Dendritic cell treated with granulocyte-macrophage colony-stimulating factor and Interleukin-4, amounts not matched to agents 40 ng/mL and 50 ng/mL, for 4 days (primary cell): ENCODE results near the gene PRKCZ.
A peak's percentile ranks its signal among the peaks of the same experiment; 100 is the strongest.

Source experiments
- H3K27ac Mint-ChIP-seq: one replicate; pipeline ENCODE4 v1.8.0; 2022; ENCODE audit warnings: mild to moderate bottlenecking, mixed read lengths
- H3K27me3 Mint-ChIP-seq: one replicate; pipeline ENCODE4 v1.8.0; 2022; ENCODE audit warnings: mild to moderate bottlenecking, mixed read lengths
- H3K36me3 Mint-ChIP-seq: one replicate; pipeline ENCODE4 v1.8.0; 2022; ENCODE audit warnings: low read depth, mixed read lengths
- H3K4me1 Mint-ChIP-seq: one replicate; pipeline ENCODE4 v1.8.0; 2022; ENCODE audit warnings: low read depth, mixed read lengths
- H3K4me3 Mint-ChIP-seq: one replicate; pipeline ENCODE4 v1.8.0; 2022; ENCODE audit warnings: mild to moderate bottlenecking, moderate library complexity, mixed read lengths
- H3K9me3 Mint-ChIP-seq: one replicate; pipeline ENCODE4 v1.8.0; 2022; ENCODE audit warnings: mixed read lengths
- intact Hi-C: fragments of 100-400 bp; cut with micrococcal nuclease; formaldehyde crosslinking; loops from one replicate; pipeline ENCODE4 v1.15.0; 2022

Gene PRKCZ

DNA sequence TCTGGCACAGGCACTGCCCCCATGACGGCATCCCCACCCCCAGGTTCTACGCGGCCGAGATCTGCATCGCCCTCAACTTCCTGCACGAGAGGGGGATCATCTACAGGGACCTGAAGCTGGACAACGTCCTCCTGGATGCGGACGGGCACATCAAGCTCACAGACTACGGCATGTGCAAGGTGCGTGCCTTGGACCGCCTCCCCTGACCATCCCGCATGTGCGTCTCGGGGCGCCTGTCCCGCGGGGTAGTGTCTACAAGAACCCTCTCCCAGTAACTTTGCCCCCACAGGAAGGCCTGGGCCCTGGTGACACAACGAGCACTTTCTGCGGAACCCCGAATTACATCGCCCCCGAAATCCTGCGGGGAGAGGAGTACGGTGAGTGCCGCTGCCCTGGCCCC lies 121.8 kb downstream of the PRKCZ start:
- Mint-ChIP-seq H3K9me3 (no peaks in the 10 kb centered on the region), H3K36me3 (no peaks in the 10 kb centered on the region), H3K4me1 (peaks cover 8% of the 10 kb centered on the region), H3K27ac (no peak overlapping the region), H3K4me3 (no peak overlapping the region), H3K27me3 (peaks cover 9% of the 10 kb centered on the region)
- intact Hi-C loops: loop anchor here (10.0 kb wide), 1 partner anchor 77 kb away; no protein-coding TSS in a partner anchor

DNA sequence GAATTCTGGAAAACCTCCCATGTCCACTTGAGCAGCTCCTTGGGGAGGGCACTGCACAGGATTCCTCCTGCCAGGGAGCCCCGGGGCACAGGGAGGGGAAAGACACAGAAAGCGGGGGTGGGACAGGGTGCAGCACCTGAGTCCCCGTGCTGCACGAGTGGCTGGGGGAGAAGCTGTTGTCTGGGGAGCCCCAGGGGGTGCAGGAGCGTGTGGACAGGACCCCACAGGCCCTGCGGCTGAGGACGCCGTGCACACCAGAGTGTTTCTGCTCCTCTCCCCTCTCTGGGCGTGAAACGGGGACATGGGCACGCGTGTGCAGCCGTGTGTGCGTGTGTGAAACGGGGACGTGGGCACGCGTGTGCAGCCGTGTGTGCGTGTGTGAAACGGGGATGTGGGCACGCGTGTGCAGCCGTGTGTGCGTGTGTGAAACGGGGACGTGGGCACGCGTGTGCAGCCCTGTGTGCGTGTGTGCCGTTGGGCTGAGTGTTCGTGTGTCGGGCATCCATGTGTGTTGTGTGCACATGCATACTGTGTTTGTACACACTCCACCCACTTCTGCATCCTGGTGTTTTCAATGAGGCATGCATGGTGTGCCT lies 122.4 kb downstream of the PRKCZ start:
- intact Hi-C loops: loop anchor here (10.0 kb wide), 1 partner anchor 78 kb away; no protein-coding TSS in a partner anchor
- H3K4me1 Mint-ChIP-seq: peaks cover 8% of the 10 kb centered on the region
- H3K36me3 Mint-ChIP-seq: no peaks in the 10 kb centered on the region
- no peak overlapping the region for H3K27ac Mint-ChIP-seq
- H3K27me3 Mint-ChIP-seq: peaks cover 9% of the 10 kb centered on the region
- H3K9me3 Mint-ChIP-seq: no peaks in the 10 kb centered on the region
- no peak overlapping the region for H3K4me3 Mint-ChIP-seq

DNA sequence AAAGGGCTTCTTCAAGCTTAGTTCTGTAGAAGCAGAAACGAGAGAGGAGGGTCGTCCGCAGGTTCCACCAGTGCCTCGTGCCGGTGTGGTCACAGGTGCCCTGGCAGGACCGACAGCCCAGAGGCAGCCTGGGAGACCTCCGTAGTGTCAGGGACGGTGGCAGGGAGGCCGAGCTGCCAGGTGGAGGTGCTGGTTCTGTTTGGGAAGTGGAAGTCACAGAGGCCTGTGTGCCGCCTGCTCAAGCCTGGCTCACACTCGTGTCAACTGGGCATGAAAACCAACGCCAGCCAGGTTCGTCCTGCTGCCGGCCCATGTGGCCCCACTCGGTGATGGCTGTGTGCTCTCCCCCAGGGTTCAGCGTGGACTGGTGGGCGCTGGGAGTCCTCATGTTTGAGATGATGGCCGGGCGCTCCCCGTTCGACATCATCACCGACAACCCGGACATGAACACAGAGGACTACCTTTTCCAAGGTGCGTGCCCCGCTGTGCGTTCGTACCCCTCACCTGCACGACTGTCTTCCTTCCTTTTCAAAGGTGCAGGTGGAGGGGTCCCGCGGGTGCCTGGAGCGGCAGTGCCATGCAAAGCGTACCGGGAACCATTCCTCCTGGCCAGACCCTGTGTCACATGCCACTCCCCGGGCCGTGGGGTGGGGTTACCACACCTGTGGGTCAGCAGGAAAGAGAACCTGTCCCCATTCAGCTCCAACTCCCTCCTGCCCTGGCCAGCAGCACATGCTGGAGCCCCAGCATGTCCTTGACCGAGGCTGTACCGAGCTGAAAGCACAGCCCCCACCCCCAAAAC lies 123.5 kb downstream of the PRKCZ start:
- Mint-ChIP-seq H3K27ac (peak overlapping the region; percentile 31), H3K4me3 (no peak overlapping the region), H3K36me3 (no peaks in the 10 kb centered on the region), H3K27me3 (peaks cover 9% of the 10 kb centered on the region), H3K9me3 (no peaks in the 10 kb centered on the region), H3K4me1 (peaks cover 8% of the 10 kb centered on the region)
- intact Hi-C loops: loop anchor here (10.0 kb wide), 1 partner anchor 79 kb away; no protein-coding TSS in a partner anchor

- H3K27me3 Mint-ChIP-seq: peaks cover 9% of the 10 kb centered on the region
- H3K36me3 Mint-ChIP-seq: no peaks in the 10 kb centered on the region
- intact Hi-C loops: loop anchor here (10.0 kb wide), 1 partner anchor 80 kb away; no protein-coding TSS in a partner anchor
- H3K9me3 Mint-ChIP-seq: no peaks in the 10 kb centered on the region
- H3K27ac Mint-ChIP-seq: peak overlapping the region; percentile 31
- H3K4me1 Mint-ChIP-seq: peaks cover 8% of the 10 kb centered on the region
- H3K4me3 Mint-ChIP-seq: peak overlapping the region; percentile 56
These were observed 124.3 kb downstream of the PRKCZ start for GRCh38 chr1:2174348-2175054.

- intact Hi-C loops: loop anchor here (10.0 kb wide), 1 partner anchor 80 kb away; no protein-coding TSS in a partner anchor
- peaks cover 11% of the 10 kb centered on the region for H3K27me3 Mint-ChIP-seq
- H3K9me3 Mint-ChIP-seq: no peaks in the 10 kb centered on the region
- peaks cover 8% of the 10 kb centered on the region for H3K4me1 Mint-ChIP-seq
- H3K36me3 Mint-ChIP-seq: no peaks in the 10 kb centered on the region
- H3K4me3 Mint-ChIP-seq: no peak overlapping the region
- H3K27ac Mint-ChIP-seq: peak overlapping the region; percentile 31
These were observed 124.8 kb downstream of the PRKCZ start for GRCh38 chr1:2175055-2175414.

DNA sequence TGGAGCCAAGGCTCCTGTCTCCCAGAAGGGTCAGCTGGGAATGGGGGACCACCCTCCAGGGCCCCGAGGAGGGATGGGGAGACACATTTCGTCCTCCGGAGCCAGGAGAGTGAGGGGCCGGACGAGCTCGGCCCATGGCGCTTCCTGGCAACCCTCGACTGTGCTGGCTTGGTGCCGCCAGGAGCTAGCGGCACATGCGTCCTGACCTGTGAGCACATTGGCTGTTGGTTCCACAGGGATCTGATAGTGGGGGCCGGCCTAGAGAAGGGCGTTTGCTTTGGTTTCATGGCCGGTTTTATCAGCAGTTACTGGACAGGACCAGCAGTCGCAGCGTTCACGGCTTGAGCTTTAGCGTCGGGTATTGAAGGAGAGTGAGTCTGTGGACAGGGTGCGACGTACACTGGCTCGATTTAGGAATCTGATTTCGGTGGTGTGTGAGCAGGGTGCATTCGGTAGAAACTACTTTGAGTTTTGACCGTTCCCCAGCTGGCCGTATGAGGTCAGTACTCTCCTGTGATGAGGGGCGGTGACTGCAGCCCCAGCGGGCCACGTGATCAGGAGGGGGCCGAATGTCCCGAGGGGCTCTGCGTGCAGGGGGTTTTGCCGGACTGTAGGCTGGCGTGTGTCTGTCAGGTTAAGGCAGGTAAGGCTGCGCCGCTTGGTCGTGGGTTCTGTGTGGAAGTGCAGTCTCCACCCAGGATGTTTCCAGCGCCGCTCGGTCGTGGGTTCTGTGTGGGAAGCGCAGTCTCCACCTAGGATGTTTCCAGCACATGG lies 125.7 kb downstream of the PRKCZ start:
- Mint-ChIP-seq H3K36me3 (no peaks in the 10 kb centered on the region), H3K4me1 (peaks cover 8% of the 10 kb centered on the region), H3K27me3 (peaks cover 11% of the 10 kb centered on the region), H3K4me3 (no peak overlapping the region), H3K9me3 (no peaks in the 10 kb centered on the region), H3K27ac (no peak overlapping the region)
- intact Hi-C loops: loop anchor here (10.0 kb wide), 1 partner anchor 81 kb away; no protein-coding TSS in a partner anchor

GRCh38 chr1:2176615-2177014 lies 126.4 kb downstream of the PRKCZ start:
- H3K36me3 Mint-ChIP-seq: no peaks in the 10 kb centered on the region
- H3K27ac Mint-ChIP-seq: no peak overlapping the region
- peaks cover 11% of the 10 kb centered on the region for H3K27me3 Mint-ChIP-seq
- no peaks in the 10 kb centered on the region for H3K9me3 Mint-ChIP-seq
- intact Hi-C loops: loop anchor here (10.0 kb wide), 1 partner anchor 82 kb away; no protein-coding TSS in a partner anchor
- H3K4me1 Mint-ChIP-seq: peaks cover 8% of the 10 kb centered on the region
- H3K4me3 Mint-ChIP-seq: no peak overlapping the region

GRCh38 chr1:2177541-2177940 lies 127.3 kb downstream of the PRKCZ start:
- intact Hi-C loops: loop anchor here (10.0 kb wide), 1 partner anchor 83 kb away; no protein-coding TSS in a partner anchor
- Mint-ChIP-seq H3K9me3 (no peaks in the 10 kb centered on the region), H3K27me3 (peaks cover 11% of the 10 kb centered on the region), H3K36me3 (no peaks in the 10 kb centered on the region), H3K4me3 (no peak overlapping the region), H3K4me1 (peaks cover 8% of the 10 kb centered on the region), H3K27ac (no peak overlapping the region)

DNA sequence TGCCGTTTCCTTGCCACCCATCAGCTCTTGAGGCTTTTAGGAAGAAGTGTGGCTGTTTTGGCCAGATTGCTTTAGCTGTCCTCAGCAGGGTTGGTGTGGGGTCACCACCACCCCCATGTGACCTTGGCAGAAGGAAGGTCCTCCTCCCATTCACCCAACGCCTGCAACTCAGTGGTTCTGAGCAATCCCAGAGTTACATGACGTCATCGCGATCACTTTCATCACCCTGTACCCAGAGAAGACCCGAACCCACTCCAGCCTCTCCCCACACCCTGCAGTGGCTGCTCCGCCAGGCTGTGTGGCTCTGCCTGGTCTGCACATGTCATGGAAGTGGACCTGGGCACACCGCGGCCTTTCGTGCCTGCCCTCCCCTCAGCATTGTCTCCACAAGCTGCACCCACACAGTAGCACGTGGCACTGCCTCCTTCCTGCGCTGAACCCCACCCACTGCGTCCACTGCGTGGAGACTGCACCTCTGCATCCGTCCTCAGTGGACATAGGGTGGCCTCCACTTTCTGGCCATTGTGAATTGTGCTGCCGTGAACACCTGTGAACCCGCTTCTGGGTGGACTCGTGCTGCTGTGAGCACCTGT lies 127.8 kb downstream of the PRKCZ start:
- Mint-ChIP-seq H3K4me1 (peaks cover 8% of the 10 kb centered on the region), H3K27me3 (peaks cover 11% of the 10 kb centered on the region), H3K27ac (no peak overlapping the region), H3K4me3 (no peak overlapping the region), H3K9me3 (no peaks in the 10 kb centered on the region), H3K36me3 (no peaks in the 10 kb centered on the region)
- intact Hi-C loops: loop anchor here (10.0 kb wide), 1 partner anchor 83 kb away; no protein-coding TSS in a partner anchor

DNA sequence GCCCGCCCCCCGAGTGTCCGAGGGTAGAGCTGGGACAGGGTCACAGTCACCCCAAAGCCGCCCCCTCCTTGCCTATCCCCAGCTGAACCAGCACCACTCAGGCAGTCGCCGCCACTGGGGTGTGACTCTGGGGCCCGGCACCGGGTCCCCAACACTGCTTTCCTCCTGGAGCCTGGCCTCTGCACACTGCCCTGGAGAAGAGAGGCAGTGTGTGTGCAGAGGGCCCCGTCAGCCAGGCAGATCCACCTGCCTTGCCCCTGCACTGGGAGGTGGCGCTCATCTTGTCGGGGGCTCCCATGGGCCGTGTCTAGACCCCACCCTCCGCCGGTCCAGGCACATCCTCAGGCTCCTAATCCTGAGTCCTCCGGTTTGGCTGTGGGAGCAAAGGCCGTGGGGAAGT lies 128.7 kb downstream of the PRKCZ start:
- Mint-ChIP-seq H3K27ac (no peak overlapping the region), H3K9me3 (no peaks in the 10 kb centered on the region), H3K4me1 (peaks cover 7% of the 10 kb centered on the region), H3K27me3 (peaks cover 11% of the 10 kb centered on the region), H3K4me3 (no peak overlapping the region), H3K36me3 (no peaks in the 10 kb centered on the region)
- intact Hi-C loops: loop anchor here (10.0 kb wide), 1 partner anchor 84 kb away; no protein-coding TSS in a partner anchor

DNA sequence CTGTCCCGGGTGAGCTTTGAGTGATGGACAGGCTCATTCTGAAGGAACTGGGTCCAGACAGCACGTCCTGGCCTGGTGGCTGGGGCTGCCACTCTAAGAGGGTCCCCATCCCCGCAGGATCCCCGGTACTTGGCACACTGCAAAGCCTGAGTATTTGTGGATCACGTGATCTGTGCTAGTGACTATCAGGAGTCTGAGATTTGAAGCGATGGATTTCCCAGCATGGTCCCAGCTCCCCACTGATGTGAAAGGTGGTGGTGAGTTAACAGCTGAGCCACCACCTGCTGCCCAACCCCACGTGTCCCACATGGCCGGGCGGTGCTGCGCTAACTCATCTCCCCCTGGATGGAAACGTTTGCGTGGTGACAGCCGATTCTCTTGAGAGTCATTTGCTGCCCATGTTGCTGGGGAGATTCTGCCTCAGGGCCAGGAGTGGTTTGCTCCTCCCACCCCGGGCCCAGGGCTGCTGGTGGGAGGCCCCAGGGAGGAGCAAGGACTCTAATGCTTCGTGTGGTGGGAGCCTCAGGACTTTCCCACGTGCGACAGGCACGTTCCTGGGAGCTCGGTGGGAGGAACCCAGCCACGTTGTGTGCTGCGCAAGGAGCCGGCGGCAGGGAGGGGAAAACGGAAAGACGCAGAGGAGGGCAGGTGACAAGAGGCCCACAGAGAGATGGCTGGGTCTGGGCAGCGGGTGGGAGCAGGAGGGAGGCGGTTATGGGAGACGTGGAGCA lies 129.2 kb downstream of the PRKCZ start:
- H3K36me3 Mint-ChIP-seq: no peaks in the 10 kb centered on the region
- H3K27me3 Mint-ChIP-seq: peaks cover 5% of the 10 kb centered on the region
- H3K4me3 Mint-ChIP-seq: no peak overlapping the region
- H3K9me3 Mint-ChIP-seq: no peaks in the 10 kb centered on the region
- intact Hi-C loops: loop anchor here (10.0 kb wide), 1 partner anchor 85 kb away; no protein-coding TSS in a partner anchor
- no peak overlapping the region for H3K27ac Mint-ChIP-seq
- H3K4me1 Mint-ChIP-seq: peaks cover 2% of the 10 kb centered on the region

- H3K4me3 Mint-ChIP-seq: no peak overlapping the region
- peaks cover 5% of the 10 kb centered on the region for H3K36me3 Mint-ChIP-seq
- H3K9me3 Mint-ChIP-seq: no peaks in the 10 kb centered on the region
- peaks cover 3% of the 10 kb centered on the region for H3K27me3 Mint-ChIP-seq
- no peak overlapping the region for H3K27ac Mint-ChIP-seq
- H3K4me1 Mint-ChIP-seq: no peaks in the 10 kb centered on the region
- intact Hi-C loops: no loop called here
These were observed 130.4 kb downstream of the PRKCZ start for GRCh38 chr1:2180297-2181245.
